ENCODE measurements around the gene CPLANE2.
"Not testable (repeated sequence)": the region's sequence is repeated elsewhere in the genome, so short reads cannot be mapped to it uniquely, and the experiment has no call there.

CPLANE2 gene, protein sequence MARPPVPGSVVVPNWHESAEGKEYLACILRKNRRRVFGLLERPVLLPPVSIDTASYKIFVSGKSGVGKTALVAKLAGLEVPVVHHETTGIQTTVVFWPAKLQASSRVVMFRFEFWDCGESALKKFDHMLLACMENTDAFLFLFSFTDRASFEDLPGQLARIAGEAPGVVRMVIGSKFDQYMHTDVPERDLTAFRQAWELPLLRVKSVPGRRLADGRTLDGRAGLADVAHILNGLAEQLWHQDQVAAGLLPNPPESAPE

DNA sequence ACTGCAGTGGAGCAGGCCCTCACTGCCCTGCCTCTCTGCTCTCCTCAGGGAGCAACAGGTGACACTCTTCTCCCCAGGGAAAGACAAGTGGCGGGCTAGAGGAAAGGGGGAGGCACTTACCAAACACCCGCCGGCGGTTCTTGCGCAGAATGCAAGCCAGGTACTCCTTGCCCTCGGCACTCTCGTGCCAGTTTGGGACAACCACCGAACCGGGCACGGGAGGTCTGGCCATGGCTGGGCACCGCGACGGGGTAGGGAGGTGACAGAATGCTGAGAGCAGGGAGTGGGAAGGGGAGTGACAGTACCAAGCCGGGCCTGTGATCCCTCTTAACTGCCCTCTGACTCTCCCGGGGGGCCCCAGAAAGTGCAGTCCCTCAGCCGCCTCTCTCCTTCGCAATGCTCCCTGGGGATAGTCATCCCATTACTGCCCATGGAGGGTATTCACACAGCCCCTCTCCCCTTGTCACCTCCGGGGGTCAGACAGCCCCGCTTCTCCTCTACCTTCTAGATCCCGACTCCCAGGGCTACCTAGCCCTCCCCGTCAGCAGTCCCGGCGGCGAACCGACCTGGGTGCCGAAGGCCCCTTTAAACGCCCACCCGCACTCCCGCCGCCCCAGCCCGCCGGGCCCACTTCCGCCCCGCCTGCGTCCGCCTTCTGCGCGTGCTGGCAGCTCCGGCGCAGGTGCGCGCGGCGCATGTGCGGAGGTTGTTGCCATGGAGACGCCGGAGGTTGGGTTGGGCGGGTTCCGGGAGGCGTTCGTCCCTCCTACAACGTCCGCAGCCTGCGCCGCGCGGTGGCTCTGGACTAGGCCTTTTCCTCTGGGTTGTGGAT is at the start of gene CPLANE2:
Gene CPLANE2, minus strand, starts transcription at position 673 of the 832 bp plus-strand sequence. Its CDS starts 441 bp downstream, at position 232.
- in situ Hi-C loops (cut with MboI; ENCODE audit: low sequenced_read_pairs), result no loop called here

DNA sequence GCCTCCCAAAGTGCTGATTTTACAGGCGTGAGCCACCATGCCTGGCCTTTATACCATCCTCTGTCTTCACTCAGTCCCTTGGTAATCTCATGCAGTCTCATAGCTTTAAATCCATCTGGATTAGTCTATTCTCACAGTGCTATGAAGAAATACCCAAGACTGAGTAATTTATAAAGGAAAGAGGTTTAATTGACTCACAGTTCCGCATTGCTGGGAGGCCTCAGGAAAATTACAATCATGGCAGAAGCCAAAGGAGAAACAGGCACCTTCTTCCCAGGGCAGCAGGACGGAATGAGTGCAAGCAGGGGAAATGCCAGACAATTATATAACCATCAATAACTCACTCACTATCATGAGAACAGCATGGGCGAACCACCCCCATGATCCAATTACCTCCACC is 49.1 kb upstream of the CPLANE2 start:
- in situ Hi-C loops (cut with MboI; ENCODE audit: low sequenced_read_pairs), result no loop called here

DNA sequence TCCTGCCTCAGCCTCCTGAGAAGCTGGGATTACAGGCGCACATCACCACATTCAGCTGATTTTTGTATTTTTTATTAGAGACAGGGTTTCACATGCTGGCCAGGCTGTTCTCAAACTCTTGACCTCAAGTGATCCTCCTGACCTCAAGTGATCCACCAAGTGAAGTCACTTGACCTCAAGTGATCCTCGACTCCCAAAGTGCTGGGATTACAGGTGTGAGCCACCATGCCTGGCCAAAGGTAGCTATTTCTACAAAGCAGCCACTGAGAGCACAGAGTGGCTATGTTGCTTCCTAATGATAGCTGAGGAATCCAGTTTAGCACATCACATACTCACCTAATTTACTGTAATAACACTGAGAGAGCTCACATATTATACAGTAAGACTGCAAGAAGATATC is 44.8 kb upstream of the CPLANE2 start:
- in situ Hi-C loops (cut with MboI; ENCODE audit: low sequenced_read_pairs), result no loop called here

DNA sequence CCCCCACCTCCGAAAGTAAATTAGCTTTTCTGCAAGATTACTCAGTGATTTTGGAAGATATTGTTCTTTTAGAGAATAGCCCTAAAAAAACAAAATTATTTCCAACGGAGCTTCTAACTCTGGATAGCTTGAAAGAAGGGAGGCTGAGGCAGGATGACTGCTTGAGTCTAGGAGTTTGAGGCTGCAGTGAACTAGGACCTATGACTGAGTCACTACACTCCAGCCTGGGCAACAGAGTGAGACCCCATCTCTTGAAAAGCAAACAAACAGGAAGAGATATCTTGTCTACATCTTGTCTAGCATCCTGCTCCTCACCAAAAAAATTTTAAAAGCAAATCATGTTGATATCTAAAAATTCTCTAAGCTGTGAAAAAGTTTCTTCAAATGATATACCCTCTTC is 42.2 kb upstream of the CPLANE2 start:
- in situ Hi-C loops (cut with MboI; ENCODE audit: low sequenced_read_pairs), result no loop called here

DNA sequence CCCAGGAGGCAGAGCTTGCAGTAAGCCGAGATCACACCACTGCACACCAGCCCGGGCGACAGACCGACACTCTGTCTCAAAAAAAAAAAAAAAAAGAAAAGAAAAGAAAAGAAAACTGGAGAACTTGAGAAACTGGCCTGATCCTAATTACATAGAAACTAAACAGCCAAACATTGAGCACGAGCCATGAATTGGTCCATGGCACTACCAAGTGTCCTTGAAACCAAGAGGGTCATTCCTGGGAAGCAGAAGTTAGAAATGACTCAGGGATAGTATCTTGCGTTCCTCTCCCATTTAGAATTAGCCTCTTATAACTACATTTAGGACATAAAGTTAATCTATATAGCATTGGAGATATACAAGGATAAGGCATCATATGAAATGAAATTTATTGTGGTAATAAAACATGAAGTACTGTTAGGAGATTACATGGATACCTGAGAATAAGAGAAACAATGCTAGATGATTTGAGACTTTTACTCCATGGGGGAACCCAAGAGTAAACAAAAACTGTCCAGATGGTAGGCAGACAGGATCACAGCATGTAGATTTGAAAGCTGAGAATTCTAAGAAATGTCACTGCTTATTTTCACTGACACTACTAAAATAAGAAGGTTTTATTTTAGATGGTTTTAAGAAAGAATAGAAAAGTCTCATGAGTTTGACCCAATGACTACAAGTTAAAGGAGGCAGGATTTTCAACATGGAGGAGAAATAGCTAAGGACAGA is 39.5 kb upstream of the CPLANE2 start:
- in situ Hi-C loops (cut with MboI; ENCODE audit: low sequenced_read_pairs), result no loop called here

DNA sequence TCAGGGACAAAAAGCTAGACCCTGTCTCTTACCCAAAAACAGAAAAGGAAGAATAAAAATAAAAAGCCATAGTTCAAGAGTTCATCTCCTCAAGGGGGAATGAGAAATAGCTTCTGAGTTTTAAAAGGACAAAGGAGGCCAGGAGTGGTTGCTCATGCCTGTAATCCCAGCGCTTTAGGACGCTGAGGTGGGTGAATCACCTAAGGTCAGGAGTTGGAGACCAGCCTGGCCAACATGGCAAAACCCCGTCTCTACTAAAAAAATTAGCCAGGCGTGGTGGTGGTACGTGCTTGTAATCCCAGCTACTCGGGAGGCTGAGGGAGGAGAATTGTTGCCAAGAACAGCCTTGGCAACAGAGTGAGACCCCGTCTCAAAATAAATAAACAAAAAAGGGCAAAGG is 38.6 kb upstream of the CPLANE2 start:
- in situ Hi-C loops (cut with MboI; ENCODE audit: low sequenced_read_pairs), result no loop called here

DNA sequence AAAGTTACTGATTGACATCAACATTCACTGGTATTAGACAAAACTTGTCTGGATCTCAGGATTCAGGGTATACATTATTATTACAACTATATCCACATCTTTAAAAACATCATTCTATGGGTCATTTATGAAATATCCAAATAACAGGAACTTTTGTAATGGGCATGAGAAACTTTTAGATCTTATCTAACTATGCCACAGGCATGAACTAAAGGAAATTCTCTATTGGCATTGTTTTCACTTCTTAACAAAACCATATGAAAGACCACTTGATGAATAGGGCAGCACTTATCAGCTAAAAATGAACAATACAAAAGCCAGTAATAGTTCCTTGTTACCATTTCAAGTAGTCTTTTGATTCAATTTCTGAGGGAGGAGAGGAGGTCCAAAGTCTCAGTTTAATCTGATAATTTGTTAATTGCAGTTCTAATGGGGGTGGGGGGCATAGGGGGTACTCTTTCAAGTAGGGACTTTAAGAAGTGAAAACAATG is 30.8 kb upstream of the CPLANE2 start:
- in situ Hi-C loops (cut with MboI; ENCODE audit: low sequenced_read_pairs), result no loop called here

DNA sequence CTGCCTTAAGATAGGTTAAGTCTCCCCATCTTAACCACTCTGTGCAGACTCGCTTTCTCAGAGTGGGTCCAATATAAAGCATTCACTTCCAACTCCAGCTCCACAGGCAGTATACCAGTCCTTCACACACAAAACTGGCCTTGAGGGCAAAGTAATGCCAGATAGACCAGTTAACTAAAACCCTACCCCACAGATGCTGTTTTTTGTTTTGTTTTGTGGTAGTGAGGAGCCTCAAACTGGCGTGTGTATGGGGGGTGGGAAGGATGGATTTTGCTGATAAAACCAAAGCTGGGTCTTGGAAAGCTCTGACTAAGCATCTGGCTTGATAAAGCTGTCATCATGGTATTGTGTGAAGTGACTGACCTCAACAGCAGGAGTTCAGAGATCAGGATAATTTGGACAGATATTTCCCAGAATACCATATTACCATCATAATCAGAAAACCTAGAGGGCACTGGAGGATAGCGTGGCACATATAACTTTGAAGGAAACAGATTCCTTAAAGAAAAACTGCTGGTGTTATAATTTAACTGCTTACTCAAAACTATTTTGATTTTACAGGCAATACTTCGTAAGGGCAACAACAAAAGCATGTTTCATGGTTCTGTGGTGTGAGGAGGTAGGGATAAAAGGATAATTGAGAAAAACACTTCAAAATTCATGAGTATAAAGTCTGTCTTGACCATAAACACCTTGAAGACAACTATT is 29.6 kb upstream of the CPLANE2 start:
- in situ Hi-C loops (cut with MboI; ENCODE audit: low sequenced_read_pairs), result no loop called here

DNA sequence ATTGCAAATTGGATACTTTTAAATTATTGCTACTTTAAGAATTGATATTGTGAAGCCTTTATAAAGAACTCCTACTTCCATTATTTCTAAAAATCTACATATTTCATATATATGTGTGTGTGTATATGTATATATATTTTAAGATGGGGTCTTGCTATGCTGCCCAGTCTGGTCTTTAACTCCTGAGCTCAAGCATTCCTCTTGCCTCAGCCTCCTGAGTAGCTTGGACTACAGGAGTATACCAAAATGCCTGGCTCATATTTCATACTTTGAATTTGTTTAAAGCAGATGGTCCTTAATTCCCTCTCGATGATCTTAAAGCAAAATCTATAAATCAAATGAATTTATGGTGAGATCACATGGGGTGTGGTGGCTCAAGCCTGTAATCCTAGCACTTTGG is 25.1 kb upstream of the CPLANE2 start:
- in situ Hi-C loops (cut with MboI; ENCODE audit: low sequenced_read_pairs), result no loop called here

DNA sequence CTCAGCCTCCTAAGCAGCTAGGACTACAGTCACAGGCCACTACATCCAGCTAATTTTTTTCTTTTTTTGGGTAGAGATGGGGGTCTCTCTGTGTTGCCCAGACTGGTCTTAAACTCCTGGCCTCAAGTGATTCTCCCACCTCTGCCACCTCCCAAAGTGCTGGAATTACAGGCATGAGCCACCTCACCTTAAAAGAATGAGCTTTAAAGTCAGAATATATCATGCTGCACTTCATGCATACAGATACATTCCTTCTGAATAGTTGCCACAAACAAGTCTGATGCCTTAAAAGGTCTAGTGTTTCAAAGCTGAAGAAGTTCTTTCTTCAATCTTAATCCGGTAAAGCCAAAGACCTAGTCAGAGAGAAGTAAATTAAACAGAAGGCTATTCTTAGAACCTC is 23.8 kb upstream of the CPLANE2 start:
- in situ Hi-C loops (cut with MboI; ENCODE audit: low sequenced_read_pairs), result no loop called here

DNA sequence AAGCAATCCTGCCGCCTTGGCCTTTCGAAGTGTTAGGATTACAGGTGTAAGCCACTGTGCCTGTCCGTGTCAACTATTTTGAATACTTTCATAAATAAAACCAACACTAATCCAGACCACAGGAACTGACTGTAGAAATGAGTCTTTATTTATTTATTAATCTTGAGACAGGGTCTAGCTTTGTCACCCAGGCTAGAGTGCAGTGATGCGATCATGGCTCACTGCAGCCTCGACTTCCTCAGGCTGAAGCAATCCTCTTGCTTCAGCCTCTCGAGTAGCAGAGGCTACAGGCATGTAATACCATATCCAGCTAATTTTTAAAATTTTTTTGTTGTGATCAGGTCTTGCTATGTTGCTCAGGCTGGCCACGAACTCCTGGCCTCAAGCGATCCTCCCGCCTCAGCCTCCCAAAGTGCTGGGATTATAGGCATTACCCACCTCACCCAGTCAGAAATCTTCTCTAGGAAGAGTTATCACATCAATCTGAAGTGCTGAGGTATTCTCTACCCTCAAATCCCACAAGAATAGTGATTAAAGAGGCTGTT is 21.7 kb upstream of the CPLANE2 start:
- in situ Hi-C loops (cut with MboI; ENCODE audit: low sequenced_read_pairs), result no loop called here

DNA sequence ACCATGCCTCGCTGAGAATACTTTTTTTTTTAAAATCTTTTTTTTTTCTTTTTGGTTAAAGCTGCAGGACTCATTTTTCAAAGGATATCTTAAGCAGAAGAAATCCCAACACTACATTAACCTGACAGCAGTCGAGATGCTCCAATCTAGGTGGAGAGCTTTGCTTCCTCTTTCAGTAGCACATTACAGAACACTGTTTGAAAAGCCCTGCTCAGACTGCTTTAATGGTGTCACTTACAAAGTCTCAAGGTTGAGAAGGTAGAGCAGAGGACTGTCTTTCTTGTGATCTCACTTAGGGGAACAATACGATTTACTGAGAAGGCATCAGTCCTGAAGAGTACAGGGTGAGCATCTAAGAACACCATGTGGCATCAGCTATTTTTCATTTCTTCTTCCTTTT is 21.0 kb upstream of the CPLANE2 start:
- in situ Hi-C loops (cut with MboI; ENCODE audit: low sequenced_read_pairs), result no loop called here

DNA sequence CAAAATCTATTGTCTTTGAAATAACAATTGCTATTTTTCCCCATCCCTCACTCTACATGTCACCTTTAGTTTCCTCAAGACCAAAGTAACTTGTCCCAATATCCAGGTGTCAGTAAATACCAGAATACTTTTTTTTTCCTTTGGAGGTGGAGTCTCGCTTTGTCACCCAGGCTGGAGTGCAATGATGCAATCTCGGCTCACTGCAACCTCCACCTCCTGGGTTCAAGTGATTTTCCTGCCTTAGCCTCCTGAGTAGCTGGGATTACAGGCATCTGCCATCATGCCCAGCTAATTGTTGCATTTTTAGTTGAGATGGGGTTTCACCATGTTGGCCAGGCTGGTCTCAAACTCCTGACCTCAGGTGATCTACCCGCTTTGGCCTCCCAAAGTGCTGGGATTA is 20.6 kb upstream of the CPLANE2 start:
- in situ Hi-C loops (cut with MboI; ENCODE audit: low sequenced_read_pairs), result not testable (repeated sequence)

DNA sequence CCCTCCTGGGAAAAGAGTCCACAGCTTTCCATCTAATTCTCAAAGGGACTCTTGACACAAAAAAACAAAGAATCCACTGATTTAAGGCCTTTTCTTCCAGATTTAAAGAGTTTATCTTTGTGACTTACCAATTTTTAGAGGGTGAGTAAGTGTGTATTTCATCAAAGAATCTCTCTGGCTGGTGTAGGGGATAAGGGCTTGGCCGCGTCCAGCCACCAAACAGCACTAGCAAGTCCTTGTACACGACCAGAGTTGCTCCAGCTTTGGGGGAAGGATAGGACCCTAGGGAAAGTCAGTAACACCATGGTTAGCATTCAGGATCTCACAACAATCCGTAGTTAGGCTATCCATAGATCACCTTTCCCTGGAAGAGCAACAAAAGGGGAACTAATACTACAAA is 19.5 kb upstream of the CPLANE2 start:
- in situ Hi-C loops (cut with MboI; ENCODE audit: low sequenced_read_pairs), result no loop called here

DNA sequence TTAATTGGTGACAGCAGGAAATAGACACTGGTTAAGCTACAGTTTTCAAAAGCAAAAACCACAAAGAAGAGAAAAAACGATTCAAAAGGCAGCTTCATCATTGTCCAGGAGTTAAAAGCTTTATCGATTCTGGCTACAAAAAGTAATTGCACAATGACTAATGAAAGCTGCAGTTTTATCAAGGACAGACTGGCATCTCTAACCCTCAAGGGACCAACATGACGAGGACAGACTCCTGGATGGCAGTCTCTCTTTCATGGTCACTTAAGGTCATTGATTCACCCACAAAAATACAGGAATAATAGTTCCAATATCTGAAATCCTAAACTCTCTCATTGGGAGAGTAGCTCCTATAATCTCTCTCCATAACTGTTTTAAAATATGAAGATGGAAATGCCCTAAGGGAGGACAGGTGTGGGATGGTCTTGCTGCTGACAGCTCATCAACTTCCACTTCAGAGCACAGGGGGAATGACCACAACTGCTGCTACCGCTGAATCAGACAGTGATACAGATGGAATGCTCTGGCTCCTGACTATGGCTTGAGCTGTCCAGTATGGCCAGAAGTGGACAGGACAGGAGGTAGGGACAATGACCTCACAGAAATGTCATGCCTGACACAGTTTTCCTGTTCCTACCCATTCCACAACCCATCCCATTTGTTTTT is 17.4 kb upstream of the CPLANE2 start:
- in situ Hi-C loops (cut with MboI; ENCODE audit: low sequenced_read_pairs), result no loop called here

DNA sequence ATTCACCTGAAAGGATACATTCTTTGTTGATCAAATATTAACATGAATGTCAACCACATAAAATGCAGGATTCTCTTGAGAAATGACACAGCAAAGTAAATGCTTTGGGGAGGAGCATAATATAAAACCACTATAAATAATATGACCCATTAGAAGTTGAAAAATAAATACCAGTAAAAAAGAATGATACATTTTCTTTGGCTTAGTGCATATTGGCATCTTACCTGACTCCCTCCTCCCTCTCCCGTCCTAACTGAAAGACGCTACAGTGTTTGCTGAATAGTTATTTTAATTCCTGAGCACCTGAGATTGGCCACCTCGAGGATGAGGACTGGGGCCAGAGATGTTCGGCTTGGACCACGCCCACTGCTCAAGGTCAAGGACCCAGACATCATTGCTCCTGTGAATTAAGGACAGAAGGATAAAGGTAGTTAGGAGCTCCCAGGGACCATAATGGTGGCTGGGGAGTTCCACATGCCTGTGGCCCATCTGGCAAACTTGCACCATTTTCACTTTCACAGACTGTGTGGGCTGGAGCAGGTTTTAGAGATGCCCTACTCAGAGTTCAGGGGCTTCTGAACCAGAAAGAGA is 16.4 kb upstream of the CPLANE2 start:
- in situ Hi-C loops (cut with MboI; ENCODE audit: low sequenced_read_pairs), result no loop called here

DNA sequence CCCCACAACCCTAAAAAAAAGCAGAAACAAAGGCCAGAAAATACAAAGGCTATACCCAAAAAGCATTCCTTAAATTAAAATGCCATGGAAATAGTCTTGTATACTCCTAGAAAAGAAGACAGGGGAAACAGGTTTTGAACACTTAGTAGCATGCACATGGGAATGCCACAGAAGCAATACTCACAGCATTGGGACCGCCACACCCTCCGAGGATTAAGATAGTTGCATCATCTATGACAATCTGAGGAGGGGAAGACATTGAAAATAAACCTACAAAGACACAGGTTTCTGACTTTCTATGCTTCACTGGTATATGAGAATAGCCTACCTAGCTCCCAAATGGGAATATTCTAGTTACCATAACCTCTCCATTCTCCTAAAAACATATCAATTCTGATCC is 15.9 kb upstream of the CPLANE2 start:
- in situ Hi-C loops (cut with MboI; ENCODE audit: low sequenced_read_pairs), result no loop called here

DNA sequence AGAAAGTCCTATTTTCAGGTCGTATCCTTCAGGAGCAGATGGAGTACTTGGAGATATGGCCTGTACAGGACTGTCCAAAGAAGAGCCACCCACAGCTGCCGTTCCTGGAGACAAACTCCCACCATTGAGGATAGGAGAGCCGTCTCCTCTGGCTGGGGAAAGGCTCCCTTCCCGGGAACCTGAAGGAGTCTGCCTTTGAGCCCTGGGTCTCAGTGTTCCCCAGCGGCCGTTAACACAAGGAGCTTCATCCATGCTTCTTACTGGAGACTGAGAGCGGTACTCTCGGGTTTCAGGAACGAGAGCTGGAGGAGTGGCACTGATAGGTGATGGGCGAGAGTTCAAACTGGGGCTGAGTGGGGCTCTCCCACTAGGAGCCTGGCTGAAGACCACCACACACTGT is 14.4 kb upstream of the CPLANE2 start:
- in situ Hi-C loops (cut with MboI; ENCODE audit: low sequenced_read_pairs), result no loop called here

DNA sequence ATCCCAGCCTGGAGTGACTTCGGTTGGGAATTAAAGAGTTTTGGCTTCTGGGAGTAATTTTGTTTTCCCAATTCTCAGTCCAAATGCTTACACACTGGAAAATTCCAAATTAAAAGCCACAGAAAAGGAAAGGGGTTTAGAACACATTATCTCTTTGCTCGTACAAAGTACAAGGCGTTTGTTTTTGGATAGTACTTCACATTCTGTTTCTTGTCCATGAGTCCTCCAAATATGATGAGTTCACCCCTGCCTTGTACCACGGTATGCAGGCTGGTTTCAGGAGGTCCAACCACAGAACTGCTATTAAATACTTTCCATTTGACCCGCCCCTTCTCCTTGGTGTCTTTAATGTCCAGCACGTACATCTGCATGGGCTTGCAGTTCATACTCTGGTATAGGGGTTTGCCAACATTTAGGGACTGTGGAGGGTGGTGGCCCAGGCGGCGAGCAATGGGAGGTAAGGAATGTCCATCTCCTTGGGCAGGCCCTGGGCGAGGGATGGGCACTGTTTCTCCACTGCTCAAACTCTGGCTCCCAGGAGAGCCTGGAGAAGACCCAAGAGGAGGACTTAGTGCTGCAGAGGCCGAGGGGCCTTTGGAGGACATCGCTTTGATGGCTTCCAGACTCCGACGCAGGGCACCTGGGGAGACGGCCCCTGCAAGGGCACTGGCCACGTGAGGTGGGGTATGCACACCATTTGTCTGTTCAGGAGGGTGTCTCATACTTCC is 13.7 kb upstream of the CPLANE2 start:
- in situ Hi-C loops (cut with MboI; ENCODE audit: low sequenced_read_pairs), result no loop called here
